IMR-90 (cell line): ENCODE results near the gene DNAH17. TPM values are rescaled to one million over a fixed set of nuclear protein-coding genes. Genes with fewer than 3 reads are reported as not detected.
A peak's percentile ranks its signal among the peaks of the same experiment; 100 is the strongest.

Experiments used
- ATAC-seq: fragments of 200-7000 bp; cut with Tn5 transposase; 2 replicates; pipeline ENCODE4 v1.9.1; 2020; ENCODE audit warnings: low read depth, mild to moderate bottlenecking, moderate library complexity
- BruUV-seq: library from RNA; stranded (reverse); fragments of 400-500 nt; replicated peaks from 2 replicates; lab custom pipeline; 2021; lab: Mats Ljungman, UMichigan
- CTCF ChIA-PET: fragments of 300-600 bp; formaldehyde crosslinking; extraction: SDS; loops from one replicate; lab custom pipeline; 2021; ENCODE audit warnings: antibody characterized with exemption; lab: Yijun Ruan, JAX
- POLR2A ChIA-PET: fragments of 300-600 bp; sonication (Branson Sonifier 250); formaldehyde crosslinking; loops from one replicate; lab custom pipeline; 2022; ENCODE audit warnings: antibody characterized with exemption; ENCODE audit not compliant: unreplicated experiment; lab: Charles Lee
- DNase-seq: peaks from one replicate; pipeline ENCODE4 v3.0.0; 2013
- H2AFZ ChIP-seq: replicated peaks from 2 replicates; pipeline ENCODE3; 2013; ENCODE audit warnings: low read length, mild to moderate bottlenecking; ENCODE audit not compliant: poor library complexity
- H2AK5ac ChIP-seq: 2 replicates; pipeline ENCODE4 v1.6.1; 2013; ENCODE audit warnings: low read depth, low read length, inconsistent platforms
- H2AK9ac ChIP-seq: replicated peaks from 2 replicates; pipeline ENCODE3; 2013; ENCODE audit warnings: mild to moderate bottlenecking, low read depth, low read length, moderate library complexity; ENCODE audit not compliant: poor library complexity
- H2BK120ac ChIP-seq: 2 replicates; pipeline ENCODE4 v1.6.1; 2013; ENCODE audit warnings: low read depth, low read length, inconsistent platforms
- H2BK15ac ChIP-seq: 3 replicates; pipeline ENCODE4 v1.6.1; 2013; ENCODE audit warnings: low read depth, low read length, inconsistent platforms
- H2BK20ac ChIP-seq: 2 replicates; pipeline ENCODE4 v1.6.1; 2013; ENCODE audit warnings: low read depth, mild to moderate bottlenecking, inconsistent platforms, low read length, moderate library complexity
- H2BK5ac ChIP-seq: 2 replicates; pipeline ENCODE4 v1.6.1; 2013; ENCODE audit warnings: mild to moderate bottlenecking, low read depth, low read length, inconsistent platforms; ENCODE audit not compliant: poor library complexity, severe bottlenecking
- H3K14ac ChIP-seq: replicated peaks from 2 replicates; pipeline ENCODE4 v1.6.1; 2013; ENCODE audit warnings: low read depth, low read length, inconsistent platforms
- H3K18ac ChIP-seq: 2 replicates; pipeline ENCODE4 v1.6.1; 2013; ENCODE audit warnings: low read depth, low read length, control low read depth
- H3K23ac ChIP-seq: 2 replicates; pipeline ENCODE4 v1.6.1; 2013; ENCODE audit warnings: low read depth, low read length, inconsistent platforms
- H3K27ac ChIP-seq: 2 replicates; pipeline ENCODE4 v1.5.1; 2013; ENCODE audit warnings: mild to moderate bottlenecking, control low read depth, low read length; ENCODE audit not compliant: insufficient read depth
- H3K27me3 ChIP-seq: 2 replicates; pipeline ENCODE4 v1.6.1; 2013; ENCODE audit warnings: low read length; ENCODE audit not compliant: control insufficient read depth, insufficient read depth
- H3K36me3 ChIP-seq: 2 replicates; pipeline ENCODE4 v1.6.1; 2013; ENCODE audit warnings: low read length, mixed read lengths; ENCODE audit not compliant: control insufficient read depth, insufficient read depth
- H3K4ac ChIP-seq: 2 replicates; pipeline ENCODE4 v1.6.1; 2013; ENCODE audit warnings: low read depth, low read length, inconsistent platforms
- H3K4me1 ChIP-seq: 2 replicates; pipeline ENCODE4 v1.6.1; 2013; ENCODE audit warnings: low read length, mixed read lengths; ENCODE audit not compliant: control insufficient read depth, insufficient read depth
- H3K4me2 ChIP-seq: 2 replicates; pipeline ENCODE4 v1.6.1; 2013; ENCODE audit warnings: low read depth, mild to moderate bottlenecking, control low read depth, low read length, moderate library complexity
- H3K4me3 ChIP-seq: 2 replicates; pipeline ENCODE4 v1.5.1; 2013; ENCODE audit warnings: low read depth, mild to moderate bottlenecking, control low read depth, low read length, moderate library complexity; ENCODE audit not compliant: insufficient read depth
- H3K56ac ChIP-seq: 2 replicates; pipeline ENCODE4 v1.6.1; 2013; ENCODE audit warnings: low read length, inconsistent platforms; ENCODE audit not compliant: insufficient read depth; ENCODE audit errors: extremely low read depth
- H3K79me1 ChIP-seq, 2 experiments: 2 replicates each; pipeline ENCODE4 v1.6.1; 2013; ENCODE audit warnings: low read length in 2 of 2, inconsistent platforms in 1 of 2, low read depth in 1 of 2
- H3K9ac ChIP-seq: 2 replicates; pipeline ENCODE4 v1.6.1; 2013; ENCODE audit warnings: low read depth, low read length, control low read depth
- H3K9me1 ChIP-seq: 2 replicates; pipeline ENCODE4 v1.6.1; 2013; ENCODE audit warnings: low read length, inconsistent platforms; ENCODE audit not compliant: insufficient read depth
- H3K9me3 ChIP-seq: 2 replicates; pipeline ENCODE4 v1.6.1; 2013; ENCODE audit warnings: low read length; ENCODE audit not compliant: control insufficient read depth, insufficient read depth
- H4K20me1 ChIP-seq: 2 replicates; pipeline ENCODE4 v1.6.1; 2013; ENCODE audit warnings: low read length, inconsistent platforms; ENCODE audit not compliant: insufficient read depth
- H4K5ac ChIP-seq: 2 replicates; pipeline ENCODE4 v1.6.1; 2013; ENCODE audit warnings: mild to moderate bottlenecking, low read depth, low read length, control low read depth
- H4K8ac ChIP-seq, 2 experiments: 2 replicates each; pipeline ENCODE4 v1.6.1; 2013; ENCODE audit warnings: low read depth in 2 of 2, low read length in 2 of 2, control low read depth in 1 of 2, inconsistent platforms in 1 of 2
- H4K91ac ChIP-seq: 2 replicates; pipeline ENCODE4 v1.6.1; 2013; ENCODE audit warnings: low read depth, low read length, inconsistent platforms; ENCODE audit not compliant: insufficient read depth
- BHLHE40 ChIP-seq: fragments of 150-350 bp; IDR thresholded peaks from 2 replicates; pipeline ENCODE4 v1.6.1; 2016; ENCODE audit warnings: mild to moderate bottlenecking, low read depth, low read length
- CEBPB ChIP-seq: IDR thresholded peaks from 2 replicates; pipeline ENCODE4 v1.6.1; 2012; ENCODE audit warnings: low read depth, low read length, improper control_type of control experiment
- CHD1 ChIP-seq: IDR thresholded peaks from 2 replicates; pipeline ENCODE4 v1.6.1; 2012; ENCODE audit warnings: low read depth, low read length, improper control_type of control experiment
- FOS ChIP-seq: fragments of 150-350 bp; IDR thresholded peaks from 2 replicates; pipeline ENCODE4 v1.6.1; 2016; ENCODE audit warnings: low read depth, low read length
- MAFK ChIP-seq: IDR thresholded peaks from 2 replicates; pipeline ENCODE4 v1.6.1; 2012; ENCODE audit warnings: low read depth, low read length, improper control_type of control experiment
- MAZ ChIP-seq: IDR thresholded peaks from 2 replicates; pipeline ENCODE4 v1.6.1; 2012; ENCODE audit warnings: low read depth, mild to moderate bottlenecking, low read length, improper control_type of control experiment, moderate library complexity, borderline replicate concordance
- MXI1 ChIP-seq: IDR thresholded peaks from 2 replicates; pipeline ENCODE4 v1.6.1; 2012; ENCODE audit warnings: low read depth, mild to moderate bottlenecking, low read length, moderate library complexity, borderline replicate concordance
- NFE2L2 ChIP-seq: fragments of 150-350 bp; IDR thresholded peaks from 2 replicates; pipeline ENCODE4 v1.6.1; 2016; ENCODE audit warnings: low read depth, mild to moderate bottlenecking, low read length
- POLR2A ChIP-seq: IDR thresholded peaks from 2 replicates; pipeline ENCODE4 v1.6.1; 2012; ENCODE audit warnings: mild to moderate bottlenecking, low read depth, low read length
- RAD21 ChIP-seq: IDR thresholded peaks from 2 replicates; pipeline ENCODE4 v1.6.1; 2012; ENCODE audit warnings: low read length, improper control_type of control experiment
- RCOR1 ChIP-seq: IDR thresholded peaks from 2 replicates; pipeline ENCODE4 v1.6.1; 2012; ENCODE audit warnings: mild to moderate bottlenecking, low read length, improper control_type of control experiment; ENCODE audit not compliant: insufficient replicate concordance
- RFX5 ChIP-seq: IDR thresholded peaks from 2 replicates; pipeline ENCODE4 v1.8.0; 2012; ENCODE audit warnings: low read depth, mild to moderate bottlenecking, low read length, moderate library complexity
- SMC3 ChIP-seq: fragments of 150-350 bp; IDR thresholded peaks from 2 replicates; pipeline ENCODE4 v1.6.1; 2016; ENCODE audit warnings: low read depth, mild to moderate bottlenecking, antibody characterized with exemption, low read length, moderate library complexity
- WGBS, 2 experiments: methylation state at CpG; one replicate each; pipeline versions ENCODE4 v1.1.5 to v1.1.7; 2013; ENCODE audit warnings: missing lambda C conversion rate in 2 of 2; ENCODE audit not compliant: insufficient read length in 1 of 2; ENCODE audit errors: extremely low coverage in 2 of 2; 5-methylcytosine and 5-hydroxymethylcytosine counted together
- dilution Hi-C: fragments of 300-500 bp; cut with HindIII; formaldehyde crosslinking; loops from one replicate; pipeline ENCODE4 v1.14.3; 2018; ENCODE audit warnings: low sequenced_read_pairs; ENCODE audit not compliant: unreplicated experiment
- in situ Hi-C: fragments of 300-500 bp; cut with MboI; formaldehyde crosslinking; loops from 3 replicates; pipeline ENCODE4 v1.14.3; 2019; ENCODE audit warnings: low sequenced_read_pairs, inconsistent platforms, mixed read lengths
- intact Hi-C: fragments of 100-400 bp; cut with micrococcal nuclease; formaldehyde crosslinking; loops from 2 replicates; pipeline ENCODE4 v1.10.0; 2022
- polyA plus RNA-seq, 3 experiments: library from polyadenylated mRNA; depleted of rRNA; stranded (reverse); fragments of >200 nt; gene quantifications; 2 replicates each; pipeline ENCODE4 v1.2.3, GENCODE V29; 2012; ENCODE audit warnings: low replicate concordance in 1 of 3
- total RNA-seq: library from RNA; depleted of rRNA; stranded (reverse); fragments of >200 nt; gene quantifications from 2 replicates; pipeline ENCODE4 v1.2.3, GENCODE V29; 2012
- TF ChIP-seq, protein P1 (sequence below): fragments of 150-350 bp; IDR thresholded peaks from 2 replicates; pipeline ENCODE4 v1.6.1; 2017; ENCODE audit warnings: mild to moderate bottlenecking, antibody characterized with exemption, low read length, low read depth
- TF ChIP-seq, protein P2 (sequence below): fragments of 150-350 bp; IDR thresholded peaks from 2 replicates; pipeline ENCODE4 v1.6.1; 2016; ENCODE audit warnings: low read depth, mild to moderate bottlenecking, low read length, moderate library complexity, borderline replicate concordance
- TF ChIP-seq, protein P3 (sequence below): conservative IDR thresholded peaks from 2 replicates; pipeline ENCODE4 v1.5.1; 2012; ENCODE audit warnings: mild to moderate bottlenecking, low read depth, low read length, improper control_type of control experiment

Gene DNAH17
- total and polyA plus RNA-seq, 2 of the 4 experiments (the other 2 are of a cell fraction) = not detected

DNA sequence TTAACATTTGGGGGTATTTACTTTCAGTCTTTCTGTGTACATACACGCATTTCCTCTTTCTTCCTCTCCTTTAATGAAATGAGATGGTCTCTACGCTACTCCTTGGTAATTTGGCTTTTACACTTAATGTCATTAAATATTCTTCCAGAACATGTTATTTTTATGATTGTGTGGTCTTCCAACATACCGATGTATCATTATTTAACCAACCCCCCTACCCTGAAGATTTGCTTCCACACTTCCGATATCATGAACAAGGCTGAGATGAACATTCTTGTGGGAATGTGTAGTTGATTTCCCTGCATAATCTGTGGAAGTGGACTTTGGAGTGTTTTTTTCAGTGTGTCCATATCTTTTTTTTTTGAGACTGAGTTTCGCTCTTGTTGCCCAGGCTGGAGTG, 201.0 kb downstream of the DNAH17 start:
- no peak overlapping the region for H3K4me3 ChIP-seq
- peak overlapping the region; percentile 50; the same call in 1 of the 2 replicates for H3K4me2 ChIP-seq
- no peak overlapping the region for H3K9ac ChIP-seq
- DNase-seq (no peak), ATAC-seq (no peak)
- CTCF ChIA-PET = no interaction called here
- peaks cover 14% of the 10 kb centered on the region for H3K9me1 ChIP-seq
- BruUV-seq = no TSS peak
- H3K79me1 ChIP-seq = peaks cover 6 to 29% of the 10 kb centered on the region in 2 experiments; a peak in 3 of 4 replicates
- peak overlapping the region; percentile 96 for H3K18ac ChIP-seq
- H2BK20ac ChIP-seq = peak overlapping the region; percentile 91
- peak overlapping the region; percentile 98 for H2BK5ac ChIP-seq
- peak overlapping the region; percentile 74 for H3K4ac ChIP-seq
- no peaks in the 10 kb centered on the region; the same call in 1 of the 2 replicates for H3K36me3 ChIP-seq
- peak overlapping the region; percentile 57; the same call in 1 of the 2 replicates for H3K23ac ChIP-seq
- no peak overlapping the region for H2AK9ac ChIP-seq
- peak overlapping the region; percentile 26; the same call in 1 of the 2 replicates for H3K14ac ChIP-seq
- peak overlapping the region; percentile 86 for H3K27ac ChIP-seq
- H2BK120ac ChIP-seq = peak overlapping the region; percentile 91
- dilution Hi-C loops (no loop called here), in situ Hi-C loops (no loop called here), intact Hi-C loops (no loop called here)
- peak overlapping the region; percentile 67; the same call in 2 of the 3 replicates for H2BK15ac ChIP-seq
- H3K9me3 ChIP-seq = no peaks in the 10 kb centered on the region
- H3K27me3 ChIP-seq = no peaks in the 10 kb centered on the region
- WGBS, 2 experiments = no CpG with 5 or more reads among the region's 5 CpGs
- H4K20me1 ChIP-seq = peaks cover 8% of the 10 kb centered on the region; the same call in 1 of the 2 replicates
- H4K91ac ChIP-seq = peak overlapping the region; percentile 75
- no peak overlapping the region for H2AFZ ChIP-seq
- POLR2A ChIA-PET = no interaction called here
- peaks cover 26% of the 10 kb centered on the region for H3K4me1 ChIP-seq
- H2AK5ac ChIP-seq = peak overlapping the region; percentile 66; the same call in 1 of the 2 replicates
- TF ChIP-seq MAFK = no peak
- no peak for TF ChIP-seq CEBPB
- TF ChIP-seq, protein P1, sequence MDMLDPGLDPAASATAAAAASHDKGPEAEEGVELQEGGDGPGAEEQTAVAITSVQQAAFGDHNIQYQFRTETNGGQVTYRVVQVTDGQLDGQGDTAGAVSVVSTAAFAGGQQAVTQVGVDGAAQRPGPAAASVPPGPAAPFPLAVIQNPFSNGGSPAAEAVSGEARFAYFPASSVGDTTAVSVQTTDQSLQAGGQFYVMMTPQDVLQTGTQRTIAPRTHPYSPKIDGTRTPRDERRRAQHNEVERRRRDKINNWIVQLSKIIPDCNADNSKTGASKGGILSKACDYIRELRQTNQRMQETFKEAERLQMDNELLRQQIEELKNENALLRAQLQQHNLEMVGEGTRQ = no peak
- TF ChIP-seq, protein P2, sequence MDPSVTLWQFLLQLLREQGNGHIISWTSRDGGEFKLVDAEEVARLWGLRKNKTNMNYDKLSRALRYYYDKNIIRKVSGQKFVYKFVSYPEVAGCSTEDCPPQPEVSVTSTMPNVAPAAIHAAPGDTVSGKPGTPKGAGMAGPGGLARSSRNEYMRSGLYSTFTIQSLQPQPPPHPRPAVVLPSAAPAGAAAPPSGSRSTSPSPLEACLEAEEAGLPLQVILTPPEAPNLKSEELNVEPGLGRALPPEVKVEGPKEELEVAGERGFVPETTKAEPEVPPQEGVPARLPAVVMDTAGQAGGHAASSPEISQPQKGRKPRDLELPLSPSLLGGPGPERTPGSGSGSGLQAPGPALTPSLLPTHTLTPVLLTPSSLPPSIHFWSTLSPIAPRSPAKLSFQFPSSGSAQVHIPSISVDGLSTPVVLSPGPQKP = no peak
- TF ChIP-seq SMC3 = no peak
- no peak; the same call in 1 of the 2 replicates for TF ChIP-seq POLR2A
- no peak for TF ChIP-seq BHLHE40
- no peak for TF ChIP-seq FOS
- TF ChIP-seq, protein P3, sequence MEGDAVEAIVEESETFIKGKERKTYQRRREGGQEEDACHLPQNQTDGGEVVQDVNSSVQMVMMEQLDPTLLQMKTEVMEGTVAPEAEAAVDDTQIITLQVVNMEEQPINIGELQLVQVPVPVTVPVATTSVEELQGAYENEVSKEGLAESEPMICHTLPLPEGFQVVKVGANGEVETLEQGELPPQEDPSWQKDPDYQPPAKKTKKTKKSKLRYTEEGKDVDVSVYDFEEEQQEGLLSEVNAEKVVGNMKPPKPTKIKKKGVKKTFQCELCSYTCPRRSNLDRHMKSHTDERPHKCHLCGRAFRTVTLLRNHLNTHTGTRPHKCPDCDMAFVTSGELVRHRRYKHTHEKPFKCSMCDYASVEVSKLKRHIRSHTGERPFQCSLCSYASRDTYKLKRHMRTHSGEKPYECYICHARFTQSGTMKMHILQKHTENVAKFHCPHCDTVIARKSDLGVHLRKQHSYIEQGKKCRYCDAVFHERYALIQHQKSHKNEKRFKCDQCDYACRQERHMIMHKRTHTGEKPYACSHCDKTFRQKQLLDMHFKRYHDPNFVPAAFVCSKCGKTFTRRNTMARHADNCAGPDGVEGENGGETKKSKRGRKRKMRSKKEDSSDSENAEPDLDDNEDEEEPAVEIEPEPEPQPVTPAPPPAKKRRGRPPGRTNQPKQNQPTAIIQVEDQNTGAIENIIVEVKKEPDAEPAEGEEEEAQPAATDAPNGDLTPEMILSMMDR = no peak
- no peak for TF ChIP-seq RCOR1
- no peak for TF ChIP-seq MAZ
- no peak for TF ChIP-seq CHD1
- TF ChIP-seq RAD21 = no peak
- no peak for TF ChIP-seq MXI1
- no peak for TF ChIP-seq NFE2L2
- no peak for TF ChIP-seq RFX5
- H4K8ac ChIP-seq = peak overlapping the region in 1 of 2 experiments; percentile 59; a peak in 2 of 4 replicates
- peak overlapping the region; percentile 84 for H4K5ac ChIP-seq
- peak overlapping the region; percentile 50 for H3K56ac ChIP-seq
